GM18526 (cell line): Measurements from ENCODE around the gene RALGPS1.

Experiments used
- POLR2A ChIP-seq: IDR thresholded peaks from 3 replicates; pipeline ENCODE4 v1.6.1; 2011; ENCODE audit not compliant: insufficient read length; ENCODE audit errors: extremely low read depth

RALGPS1 gene

DNA sequence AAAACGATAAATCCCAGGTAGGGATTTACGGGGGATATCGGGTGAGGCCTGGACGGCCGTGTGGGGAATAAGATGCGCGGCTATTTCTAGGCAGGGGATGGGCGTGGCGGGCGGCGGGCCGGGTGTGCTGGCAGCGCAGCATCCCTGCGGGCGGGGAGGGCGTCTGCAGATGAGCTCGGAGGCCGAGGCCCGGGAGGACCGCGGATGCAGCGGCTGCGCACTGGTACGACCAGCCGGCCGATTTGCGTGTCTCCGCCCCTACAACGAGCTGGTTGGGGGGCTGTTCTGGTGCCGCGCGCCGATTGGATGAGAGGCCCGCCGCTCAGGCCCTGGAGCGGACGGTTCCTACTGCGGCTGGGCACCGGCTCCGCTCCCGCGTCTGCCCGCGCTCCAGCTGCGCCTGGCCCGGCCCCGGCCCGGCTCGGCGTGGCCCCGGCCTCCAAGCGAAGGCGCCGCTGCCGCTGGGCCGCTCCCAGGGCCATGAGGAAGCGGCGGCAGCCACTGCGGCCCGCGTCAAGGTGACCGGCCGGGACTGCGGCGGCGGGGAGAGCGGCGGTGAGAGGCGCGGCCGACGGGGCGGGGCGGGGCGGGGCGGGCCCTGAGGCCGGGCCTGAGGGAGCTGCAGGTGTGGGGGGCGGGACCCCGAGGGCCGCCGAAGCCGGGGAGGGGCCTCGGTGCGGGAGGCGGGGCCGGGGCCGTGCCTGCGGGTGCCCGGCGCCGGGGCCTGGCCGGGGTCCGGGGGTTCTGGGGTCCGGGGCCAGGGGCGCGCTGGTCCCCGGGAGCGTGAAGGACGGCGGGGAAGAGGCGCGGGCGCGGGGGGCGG is at the start of gene RALGPS1:
Gene RALGPS1 (plus strand): TSS at position 325 of the 823 bp plus-strand sequence. CDS start 47,508 bp downstream, outside the sequence.
- TF ChIP-seq POLR2A, result no peak

- no peak for TF ChIP-seq POLR2A
Observed at GRCh38 chr9:126869368-126869767, 45.2 kb upstream of the RALGPS1 start.

GRCh38 chr9:126872516-126872915 is 42.1 kb upstream of the RALGPS1 start:
- TF ChIP-seq POLR2A, result no peak

DNA sequence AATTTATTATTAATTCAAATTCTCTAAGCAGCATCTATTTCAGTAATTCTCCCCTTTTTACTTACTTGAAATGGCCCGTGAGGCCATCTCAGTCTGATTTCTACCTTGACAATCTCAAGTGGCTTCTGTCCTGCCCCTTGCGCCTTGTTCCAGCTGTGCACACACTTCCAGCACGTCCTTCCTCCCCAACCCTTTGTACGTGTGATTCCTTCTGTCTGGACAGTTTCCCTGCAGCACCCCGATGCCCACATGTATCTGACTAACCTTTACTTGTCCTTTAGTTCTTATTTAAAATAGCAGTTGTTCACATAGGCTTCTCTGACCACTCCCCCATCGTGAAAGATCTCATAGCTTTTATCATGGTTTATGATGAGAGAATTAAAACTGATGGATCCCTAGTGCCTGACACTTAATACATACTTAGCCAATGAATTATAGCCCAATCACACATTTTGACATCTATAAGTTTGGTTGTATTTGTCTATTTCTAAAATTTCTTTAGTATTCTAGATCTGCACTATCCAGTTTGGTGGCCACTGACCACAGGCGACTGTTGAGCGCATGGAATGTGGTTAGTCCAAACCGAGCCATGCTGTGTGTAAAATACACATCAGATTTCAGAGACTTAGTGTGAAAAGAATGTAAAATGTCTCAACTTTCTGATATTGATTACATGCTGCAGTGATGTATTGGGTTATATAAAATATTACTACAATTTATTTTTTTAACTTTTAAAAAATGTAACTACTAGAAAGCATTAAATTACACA is 39.9 kb upstream of the RALGPS1 start:
- no peak for TF ChIP-seq POLR2A

GRCh38 chr9:126875756-126876510 is 38.6 kb upstream of the RALGPS1 start:
- TF ChIP-seq POLR2A, result no peak

GRCh38 chr9:126876531-126876930 is 38.1 kb upstream of the RALGPS1 start:
- TF ChIP-seq POLR2A, result no peak

- no peak for TF ChIP-seq POLR2A
Observed at GRCh38 chr9:126877418-126877817, 37.2 kb upstream of the RALGPS1 start.

GRCh38 chr9:126879288-126879687 is 35.3 kb upstream of the RALGPS1 start:
- TF ChIP-seq POLR2A, result no peak

GRCh38 chr9:126880226-126880946 is 34.2 kb upstream of the RALGPS1 start:
- TF ChIP-seq POLR2A, result no peak

- no peak for TF ChIP-seq POLR2A
Observed at GRCh38 chr9:126880947-126881332, 33.6 kb upstream of the RALGPS1 start.

GRCh38 chr9:126882746-126883145 is 31.8 kb upstream of the RALGPS1 start:
- no peak for TF ChIP-seq POLR2A

DNA sequence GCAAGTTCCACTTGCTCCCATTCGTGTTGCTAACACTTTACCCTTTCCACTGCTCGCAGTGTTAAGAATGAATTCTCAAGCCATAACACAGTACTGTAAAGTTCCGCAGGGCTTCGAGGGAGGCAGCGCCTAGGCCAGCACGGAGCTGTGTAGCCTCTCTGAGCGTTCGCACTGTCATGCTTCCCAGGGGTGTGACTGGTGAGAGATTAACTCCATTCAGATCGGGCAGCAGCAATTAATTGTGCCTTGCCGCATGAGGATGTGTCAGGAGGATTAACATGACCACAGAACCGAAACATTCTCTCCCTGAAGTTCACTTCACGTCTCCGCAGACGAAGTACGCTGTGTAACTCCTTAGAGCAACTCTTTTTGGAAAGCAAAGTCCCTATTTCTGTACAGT is 30.9 kb upstream of the RALGPS1 start:
- TF ChIP-seq POLR2A, result no peak

DNA sequence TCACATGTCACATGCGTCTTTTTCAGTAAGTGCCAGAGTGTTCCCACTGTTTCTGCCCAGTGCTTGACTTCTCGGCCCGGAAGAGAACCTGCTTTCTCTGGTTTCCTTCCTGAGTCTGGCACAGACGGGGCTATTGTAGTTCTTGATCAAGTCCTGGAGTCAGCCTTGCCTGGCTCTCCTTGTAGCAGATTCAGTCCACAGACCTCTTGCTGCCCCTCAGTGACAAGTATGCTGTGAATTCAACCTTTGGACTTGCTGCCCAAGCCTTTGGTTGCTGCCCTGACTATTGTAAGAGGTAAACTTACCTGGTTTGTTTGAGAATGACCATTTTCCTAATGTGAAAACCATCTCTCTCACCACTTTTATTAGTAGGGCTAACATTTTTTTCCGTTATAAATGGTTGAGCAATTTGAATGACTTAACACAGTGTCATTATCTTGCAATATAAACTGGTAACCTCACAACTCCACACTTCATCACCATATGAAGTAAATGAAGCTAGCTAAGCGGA is 29.4 kb upstream of the RALGPS1 start:
- TF ChIP-seq POLR2A, result no peak

DNA sequence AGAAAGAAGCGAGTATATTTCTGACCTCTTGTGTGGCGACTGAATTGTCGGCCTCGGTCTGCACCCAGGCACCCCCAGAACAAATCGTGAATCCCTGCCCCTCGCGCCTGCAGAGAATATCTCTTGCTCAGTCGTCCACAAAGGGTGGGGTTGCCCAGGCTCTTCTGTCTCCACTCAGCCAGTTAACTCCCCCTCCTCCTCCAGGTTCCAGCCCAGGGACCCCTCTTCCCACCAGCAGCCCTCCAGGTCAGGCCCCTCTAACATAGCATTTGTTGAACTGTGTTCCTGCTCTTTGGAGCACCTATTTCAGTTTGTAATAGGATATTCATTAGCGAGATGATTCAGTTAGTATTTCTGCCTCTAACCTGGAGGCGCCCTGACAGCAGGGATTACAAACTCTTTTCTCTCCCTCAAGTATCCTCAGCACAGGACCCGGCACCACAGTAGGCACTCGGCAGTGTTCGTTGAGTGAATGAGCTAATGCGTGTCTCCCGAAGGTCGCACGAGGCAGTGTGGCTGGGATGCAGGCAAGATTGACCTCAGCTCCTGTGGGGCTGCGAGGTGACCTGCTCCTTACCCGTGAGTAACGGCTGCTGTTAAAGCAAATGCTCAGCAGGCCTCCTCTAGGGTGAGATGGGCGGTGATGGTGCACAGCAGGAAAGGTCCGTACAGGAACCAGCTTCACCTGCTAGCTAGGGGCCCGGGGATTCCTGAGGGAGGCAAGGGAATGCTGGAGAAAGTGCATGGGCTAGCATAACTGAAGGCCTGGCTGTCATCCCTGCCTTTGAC is 28.4 kb upstream of the RALGPS1 start:
- TF ChIP-seq POLR2A, result no peak
